ENCODE results near the gene SEC14L5.

The SEC14L5 gene

DNA sequence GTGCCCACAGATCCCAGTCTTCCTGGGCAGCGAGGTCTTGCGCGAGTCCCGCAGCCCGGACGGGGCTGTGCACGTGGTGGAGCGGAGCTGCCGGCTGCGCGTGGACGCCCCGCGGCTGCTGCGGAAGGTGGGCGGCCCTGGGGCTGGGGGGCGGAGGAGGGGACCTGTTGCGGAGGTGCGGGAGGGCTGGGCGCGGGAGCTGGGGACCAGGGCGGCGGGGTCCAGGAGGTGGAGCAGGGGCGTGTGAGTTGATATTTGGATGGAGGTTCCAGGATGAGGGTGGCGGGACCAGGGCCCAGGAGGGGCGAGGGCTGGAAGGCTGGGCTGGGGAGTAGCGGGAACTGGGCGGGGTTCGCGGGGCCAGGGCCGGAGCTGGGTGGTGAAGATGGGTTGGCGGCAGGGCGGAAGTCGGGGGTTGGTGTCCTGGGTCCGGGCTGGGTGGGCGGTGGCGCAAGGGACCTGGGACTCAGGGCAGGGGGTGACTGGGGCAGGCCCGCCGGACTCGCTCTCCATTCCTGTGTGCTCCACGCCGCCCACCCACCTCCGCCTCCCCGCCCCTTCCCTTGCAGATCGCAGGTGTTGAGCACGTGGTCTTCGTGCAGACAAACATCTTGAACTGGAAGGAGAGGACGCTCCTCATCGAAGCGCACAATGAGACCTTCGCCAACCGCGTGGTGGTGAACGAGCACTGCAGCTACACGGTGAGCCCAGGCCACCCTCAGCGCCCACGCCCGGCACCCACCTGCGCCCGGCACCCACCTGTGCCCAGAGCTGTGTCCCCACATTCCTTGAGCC is 29.6 kb downstream of the SEC14L5 start:
- DNase-seq: no peak

DNA sequence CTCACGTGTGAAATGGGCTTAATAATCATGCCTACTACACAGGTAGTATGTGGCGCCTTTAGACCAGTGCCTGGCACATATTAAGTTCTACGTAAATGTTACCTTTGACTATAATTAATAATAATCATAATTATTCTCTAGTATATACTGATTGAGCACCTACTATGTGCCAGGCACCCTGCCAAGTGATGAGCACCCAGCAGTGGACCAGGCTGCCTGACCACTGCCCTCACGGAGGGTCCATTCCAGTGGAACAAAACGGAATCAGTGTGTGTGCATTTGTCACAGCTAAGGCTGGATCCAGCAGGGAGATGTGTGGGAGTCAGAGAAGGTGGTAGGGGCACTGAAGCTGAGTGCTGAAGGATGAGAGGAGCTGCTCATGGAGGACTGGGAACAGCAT is 30.5 kb downstream of the SEC14L5 start:
- no peak for DNase-seq

DNA sequence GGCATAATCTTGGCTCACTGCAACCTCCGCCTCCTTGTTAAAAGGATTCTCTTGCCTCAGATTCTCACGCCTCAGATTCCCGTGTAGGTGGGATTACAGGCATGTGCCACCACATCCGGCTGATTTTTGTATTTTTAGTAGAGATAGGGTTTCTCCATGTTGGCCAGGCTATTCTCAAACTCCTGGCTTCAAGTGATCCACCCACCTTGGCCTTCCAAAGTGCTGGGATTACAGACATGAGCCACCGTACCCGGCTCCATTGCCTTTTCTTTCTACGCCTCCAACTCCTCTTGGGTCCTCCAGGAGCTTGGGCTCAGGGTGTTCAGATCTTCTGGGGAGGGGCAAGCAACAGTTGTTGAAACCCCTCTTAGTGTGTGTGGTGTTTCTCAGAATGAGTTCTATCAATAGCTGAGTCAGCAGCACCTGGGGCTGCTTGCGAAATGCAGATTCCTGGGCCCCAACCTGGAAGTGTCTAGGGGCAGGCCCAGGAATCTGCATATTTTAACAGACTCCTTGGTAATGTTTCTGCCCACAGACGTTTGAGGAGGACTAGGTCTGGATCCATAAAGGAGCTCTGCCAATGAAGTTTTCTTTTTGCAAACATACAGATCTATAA is 31.4 kb downstream of the SEC14L5 start:
- no peak for DNase-seq

DNA sequence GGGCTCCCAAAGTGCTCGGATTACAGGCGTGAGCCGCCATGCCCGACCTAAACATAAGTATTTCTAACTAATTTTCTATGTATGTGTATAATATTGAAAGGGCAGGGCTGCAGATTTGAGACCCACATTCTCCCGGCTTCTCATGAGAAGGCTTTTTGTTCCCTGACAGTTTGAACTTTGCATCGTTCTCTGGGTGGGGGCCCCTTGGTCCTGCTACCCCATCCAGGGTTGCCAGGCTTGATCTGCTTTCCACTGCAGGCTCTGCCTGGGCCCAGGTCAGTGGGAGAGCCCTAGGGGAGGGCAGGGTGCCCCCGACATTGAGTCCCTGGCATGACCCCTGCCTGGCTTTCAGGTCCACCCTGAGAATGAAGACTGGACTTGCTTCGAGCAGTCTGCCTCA is 32.3 kb downstream of the SEC14L5 start:
- no peak for DNase-seq

DNA sequence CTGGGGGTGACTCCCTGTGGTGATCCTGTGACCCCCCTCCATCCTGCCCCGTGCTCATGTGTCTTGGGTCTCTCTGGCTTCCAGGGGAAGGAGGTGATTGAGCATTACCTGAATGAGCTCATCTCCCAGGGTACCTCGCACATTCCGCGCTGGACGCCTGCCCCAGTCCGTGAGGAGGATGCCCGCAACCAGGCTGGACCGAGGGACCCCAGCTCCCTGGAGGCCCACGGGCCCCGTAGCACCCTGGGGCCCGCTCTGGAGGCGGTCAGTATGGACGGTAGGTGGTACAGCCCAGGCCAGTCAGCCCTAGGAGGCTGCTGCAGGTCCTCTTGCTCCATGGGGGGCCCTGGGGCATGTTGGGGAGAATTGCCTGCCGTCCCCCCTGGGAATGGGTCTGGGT is 33.6 kb downstream of the SEC14L5 start:
- no peak for DNase-seq

DNA sequence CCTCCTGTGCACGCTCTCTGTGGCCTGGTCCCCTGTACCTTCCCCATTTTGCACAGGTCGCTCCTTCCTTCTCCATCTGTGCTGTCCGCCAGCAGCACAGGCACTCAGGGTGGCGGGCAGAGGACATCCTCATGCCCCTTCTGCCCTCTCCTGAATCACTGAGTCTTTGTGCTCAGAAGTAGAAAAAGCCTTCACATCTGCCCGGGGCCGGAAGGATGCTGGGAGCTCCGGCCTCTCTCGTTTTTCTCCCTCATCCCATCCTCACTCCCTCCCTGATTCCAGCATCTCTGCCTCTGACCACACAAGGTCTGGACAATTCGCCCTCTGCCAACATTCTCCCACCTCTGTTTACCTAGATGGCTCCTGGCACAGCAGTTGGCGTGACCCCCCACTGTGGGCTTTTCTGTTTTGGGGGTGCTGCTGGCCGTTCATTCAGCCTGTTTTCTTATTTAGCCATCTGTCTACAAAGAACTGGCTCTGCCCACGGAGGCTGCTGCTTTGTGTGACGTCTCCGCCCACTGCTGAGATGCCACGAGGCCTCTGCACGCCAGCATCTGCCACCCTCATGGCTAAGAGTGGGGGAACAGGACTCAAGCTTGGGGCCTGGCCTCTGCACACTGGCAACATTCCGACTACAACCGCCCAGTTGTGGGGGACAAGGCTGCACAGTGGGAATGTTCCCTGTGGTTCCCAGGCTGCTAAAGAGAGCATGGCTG is 36.7 kb downstream of the SEC14L5 start:
- DNase-seq: no peak

DNA sequence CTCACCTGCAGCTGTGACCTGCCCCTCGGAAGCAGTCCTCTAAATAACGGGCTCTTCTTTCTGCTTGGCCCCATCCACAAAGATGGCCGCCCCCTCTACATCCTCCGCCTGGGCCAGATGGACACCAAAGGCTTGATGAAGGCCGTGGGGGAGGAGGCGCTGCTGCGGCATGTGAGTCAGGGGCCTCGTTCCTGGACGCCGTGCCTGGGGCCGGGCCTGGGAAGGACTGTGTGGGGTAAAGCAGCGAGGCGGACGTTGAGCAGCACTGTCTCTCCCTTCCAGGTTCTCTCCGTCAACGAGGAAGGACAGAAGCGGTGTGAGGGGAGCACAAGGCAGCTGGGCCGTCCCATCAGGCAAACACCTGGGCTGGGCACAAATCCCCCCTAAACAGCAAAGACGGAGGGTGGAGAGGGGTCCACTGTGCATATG is 42.5 kb downstream of the SEC14L5 start:
- DNase-seq: no peak

DNA sequence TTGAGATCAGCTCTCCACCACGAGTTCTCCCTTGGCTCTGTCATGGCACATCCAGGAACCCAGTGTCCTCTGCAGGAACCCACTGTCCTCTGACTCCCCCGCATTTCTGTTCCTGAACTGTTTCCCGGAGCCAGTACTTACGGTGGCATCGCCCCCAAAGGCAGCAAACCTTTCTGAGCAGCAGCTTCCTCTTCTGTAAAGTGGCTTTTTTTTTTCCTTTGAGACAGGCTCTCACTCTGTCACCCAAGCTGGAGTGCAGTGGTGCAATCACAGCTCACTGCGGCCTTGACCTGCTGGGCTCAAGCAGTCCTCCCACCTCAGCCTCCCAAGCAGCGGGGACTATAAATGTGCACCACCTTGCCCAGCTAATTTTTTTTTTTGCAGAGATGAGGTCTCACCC is 43.4 kb downstream of the SEC14L5 start:
- DNase-seq: no peak

DNA sequence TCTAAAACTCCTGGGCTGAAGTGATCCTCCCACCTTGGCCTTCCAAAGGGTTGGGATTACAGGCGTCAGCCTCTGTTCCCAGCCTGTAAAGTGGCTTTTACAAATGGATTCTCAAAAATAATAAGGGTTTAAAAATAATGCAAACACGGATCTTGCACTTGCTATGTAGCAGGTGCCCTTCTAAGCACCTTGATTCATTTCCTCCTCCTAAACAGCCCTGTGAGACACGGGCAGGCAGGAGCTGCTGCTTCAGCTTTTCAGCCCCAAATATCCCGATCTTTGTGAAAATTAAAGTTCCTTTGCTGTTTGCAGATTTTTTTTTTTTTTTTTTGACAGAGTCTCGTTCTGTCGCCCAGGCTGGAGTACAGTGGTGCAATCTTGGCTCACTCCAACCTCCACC is 43.9 kb downstream of the SEC14L5 start:
- DNase-seq: no peak

DNA sequence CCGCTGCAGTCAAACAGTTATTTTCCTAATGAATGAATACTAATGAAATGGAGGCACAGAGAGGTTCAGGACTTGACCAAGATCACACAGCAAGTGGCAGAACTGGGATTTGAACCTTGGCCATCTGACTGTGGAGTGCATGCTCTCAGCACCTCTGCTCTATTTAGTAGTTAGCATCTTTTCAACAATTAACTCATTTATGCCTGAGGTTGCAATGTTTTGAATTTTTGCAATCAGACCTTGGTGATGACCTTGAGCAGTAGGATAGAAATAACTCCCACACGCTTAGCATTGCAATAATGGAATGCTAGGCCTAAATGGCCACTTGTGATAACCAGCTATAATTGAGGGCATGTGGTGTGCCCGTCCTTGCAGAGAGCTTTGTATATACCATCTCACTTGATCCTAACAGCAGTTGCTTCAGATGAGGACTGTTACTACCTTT is 44.6 kb downstream of the SEC14L5 start:
- DNase-seq: no peak

DNA sequence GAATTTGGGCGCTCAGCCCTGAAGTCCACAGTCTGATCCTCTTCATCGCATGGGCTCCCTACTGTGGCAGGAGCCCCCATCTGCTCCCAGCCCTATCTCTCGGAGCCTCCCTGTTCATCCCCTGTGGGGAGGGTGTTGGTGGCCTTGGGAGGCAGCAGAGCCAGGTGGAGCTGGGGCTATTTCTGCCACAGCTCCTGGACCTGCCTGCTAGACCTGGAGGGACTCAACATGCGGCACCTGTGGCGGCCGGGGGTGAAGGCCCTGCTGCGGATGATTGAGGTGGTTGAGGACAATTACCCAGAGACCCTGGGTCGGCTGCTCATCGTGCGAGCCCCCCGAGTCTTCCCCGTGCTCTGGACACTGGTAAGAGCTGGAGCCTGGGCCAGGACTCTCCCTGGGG is 45.1 kb downstream of the SEC14L5 start:
- no peak for DNase-seq

DNA sequence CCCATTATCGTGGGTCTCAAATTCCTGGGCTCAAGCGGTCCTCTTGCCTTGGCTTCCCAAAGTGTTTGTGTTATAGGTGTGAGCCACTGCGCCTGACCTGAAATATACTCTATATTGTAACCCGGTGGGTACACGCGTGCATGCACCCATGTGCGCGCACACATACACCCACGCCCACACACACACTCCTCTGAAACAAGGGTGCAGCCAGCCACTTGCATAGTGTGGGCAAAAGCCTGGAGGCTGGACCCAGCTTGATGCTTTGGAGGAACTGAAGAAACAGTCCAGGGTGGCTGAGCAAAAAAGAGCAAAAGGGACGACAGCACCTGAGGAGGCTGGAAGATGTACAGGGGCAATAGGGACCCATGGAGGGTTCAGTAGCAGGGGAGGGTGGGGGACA is 45.7 kb downstream of the SEC14L5 start:
- DNase-seq: no peak

DNA sequence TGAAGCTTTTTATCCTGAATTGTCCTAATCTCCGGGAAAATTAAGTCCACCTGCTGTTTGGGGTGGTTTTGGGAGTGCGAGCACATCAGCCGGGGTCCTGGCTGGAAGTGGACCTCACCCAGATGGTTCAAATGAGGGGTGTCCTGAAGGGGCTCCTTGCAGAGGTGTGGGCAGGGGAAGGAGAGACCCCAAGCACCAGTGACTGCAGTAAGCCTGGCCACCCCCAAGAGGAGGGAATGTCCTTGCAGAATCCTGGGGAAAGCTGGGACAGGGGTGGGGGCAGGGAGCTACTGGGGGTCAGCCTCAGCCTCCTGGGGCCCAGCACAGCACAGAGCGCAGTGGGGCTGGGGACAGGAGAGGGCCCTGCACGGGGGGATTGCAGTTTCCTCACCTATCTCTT is 46.2 kb downstream of the SEC14L5 start:
- no peak for DNase-seq

DNA sequence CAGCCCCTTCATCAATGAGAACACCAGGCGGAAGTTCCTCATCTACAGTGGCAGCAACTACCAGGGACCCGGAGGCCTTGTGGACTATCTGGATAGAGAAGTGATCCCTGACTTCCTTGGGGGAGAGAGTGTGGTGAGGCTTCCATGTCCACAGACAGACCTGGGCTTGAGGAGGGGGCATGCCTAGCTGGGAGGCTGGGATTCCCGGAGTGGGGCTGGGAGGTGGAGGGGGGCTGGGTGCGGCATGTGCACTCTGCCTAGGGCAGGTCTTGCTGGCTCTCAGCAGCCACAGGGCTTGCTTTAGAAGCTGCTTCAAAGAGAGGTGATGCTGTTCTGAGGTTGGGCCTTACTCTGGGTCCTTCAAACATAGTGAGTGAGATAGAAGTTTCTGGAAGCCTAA is 47.8 kb downstream of the SEC14L5 start:
- DNase-seq: no peak

DNA sequence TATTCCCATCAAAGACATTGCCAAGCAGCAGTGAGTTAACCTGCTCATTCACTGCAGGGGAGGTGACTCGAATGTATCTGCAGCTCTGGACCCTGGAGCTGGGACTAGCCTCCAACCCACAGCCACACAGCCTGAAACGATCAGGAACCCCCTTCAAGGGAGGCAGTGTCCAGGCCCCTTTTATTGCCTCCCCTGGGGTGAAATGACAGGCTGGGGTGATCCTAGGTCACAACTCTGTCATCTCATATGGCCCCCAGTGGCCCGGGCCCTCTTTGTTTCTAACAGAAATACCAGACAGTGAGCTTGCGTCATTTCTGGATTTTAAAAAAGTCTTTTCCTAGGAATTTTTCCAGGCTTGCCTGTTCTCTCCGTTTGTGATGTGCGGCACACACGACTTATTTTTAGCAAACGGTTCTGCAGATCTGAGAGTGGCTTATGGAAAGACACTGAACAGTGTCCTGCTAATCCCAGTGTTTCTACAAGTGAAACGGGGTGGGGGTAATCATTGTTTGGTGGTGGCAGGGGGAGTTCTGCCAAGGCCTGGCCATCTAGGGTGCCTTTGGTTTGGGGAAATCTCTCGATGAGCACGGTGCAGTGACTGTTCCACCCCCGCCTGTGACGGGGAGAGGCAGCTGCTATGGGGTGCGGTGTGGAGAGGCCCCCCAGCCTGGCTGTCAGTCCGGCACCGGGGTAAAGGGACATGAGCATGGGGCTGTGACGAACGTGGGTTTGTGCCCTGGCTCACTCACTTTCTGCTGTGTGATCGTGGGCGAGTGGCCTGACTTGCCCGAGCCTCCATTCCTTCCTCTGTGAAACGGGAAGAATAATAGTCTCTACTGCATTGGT is 48.4 kb downstream of the SEC14L5 start:
- no peak for DNase-seq

DNA sequence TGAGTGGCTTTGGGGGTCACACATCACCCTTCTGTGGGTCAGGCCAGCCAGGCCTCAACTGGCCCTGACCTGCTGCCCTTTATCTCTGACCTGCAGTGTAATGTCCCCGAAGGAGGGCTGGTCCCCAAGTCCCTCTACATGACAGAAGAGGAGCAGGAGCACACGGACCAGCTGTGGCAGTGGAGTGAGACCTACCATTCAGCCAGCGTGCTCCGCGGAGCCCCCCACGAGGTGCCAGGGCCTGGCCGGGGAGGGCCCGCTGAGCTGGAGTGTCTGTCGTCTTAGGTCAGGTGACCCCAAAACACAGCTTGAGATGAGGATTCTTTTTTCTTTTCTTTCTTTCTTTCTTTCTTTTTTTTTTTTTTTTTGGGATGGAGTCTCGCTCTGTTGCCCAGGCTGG is 49.1 kb downstream of the SEC14L5 start:
- no peak for DNase-seq

DNA sequence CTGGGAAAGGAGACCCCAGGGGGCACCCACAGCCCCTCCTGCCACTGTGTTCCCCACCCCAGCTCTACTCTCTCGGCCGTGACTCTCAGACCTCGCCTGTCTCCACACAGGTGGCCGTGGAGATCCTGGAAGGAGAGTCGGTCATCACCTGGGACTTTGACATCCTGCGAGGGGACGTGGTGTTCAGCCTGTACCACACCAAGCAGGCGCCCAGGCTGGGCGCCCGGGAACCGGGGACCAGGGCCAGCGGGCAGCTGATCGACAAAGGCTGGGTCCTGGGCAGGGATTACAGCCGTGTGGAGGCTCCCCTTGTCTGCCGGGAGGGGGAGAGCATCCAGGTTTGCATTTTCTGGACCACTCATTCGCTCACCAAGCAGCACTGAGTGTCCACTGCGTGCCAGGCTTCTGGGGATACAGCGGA is 50.2 kb downstream of the SEC14L5 start:
- DNase-seq: no peak

DNA sequence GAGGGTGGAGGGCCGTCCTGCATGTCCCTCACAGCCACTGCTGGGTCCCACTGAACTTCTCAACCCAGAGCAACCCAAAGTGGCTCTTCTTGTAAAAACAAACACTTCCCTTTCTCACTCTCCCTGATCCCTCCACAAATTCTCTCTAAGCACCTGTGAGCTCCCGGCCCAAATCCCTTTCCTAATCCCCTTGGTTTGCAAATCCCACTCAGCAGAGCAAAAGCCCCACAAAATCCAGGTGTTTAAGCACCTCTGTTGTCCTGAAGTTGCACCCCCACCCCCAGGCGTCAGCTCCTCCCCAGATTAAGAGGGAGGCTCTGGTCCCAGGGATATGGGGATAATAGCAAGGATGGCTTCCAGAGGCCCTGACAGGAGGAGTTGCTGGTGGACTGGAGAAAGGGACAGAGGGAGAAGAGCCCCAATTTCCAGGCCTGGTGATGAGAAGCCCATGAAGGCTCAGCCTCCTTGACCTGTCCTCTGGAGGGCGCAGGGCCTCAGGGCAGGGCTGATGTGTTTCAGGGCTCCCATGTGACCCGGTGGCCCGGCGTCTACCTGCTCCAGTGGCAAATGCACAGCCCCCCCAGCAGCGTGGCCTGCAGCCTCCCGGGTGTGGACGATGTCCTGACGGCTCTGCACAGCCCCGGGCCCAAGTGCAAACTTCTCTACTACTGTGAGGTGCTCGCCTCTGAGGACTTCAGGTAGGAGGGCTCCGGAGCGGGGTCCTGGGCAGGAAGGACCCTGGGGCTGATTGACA is 52.6 kb downstream of the SEC14L5 start:
- DNase-seq: no peak

DNA sequence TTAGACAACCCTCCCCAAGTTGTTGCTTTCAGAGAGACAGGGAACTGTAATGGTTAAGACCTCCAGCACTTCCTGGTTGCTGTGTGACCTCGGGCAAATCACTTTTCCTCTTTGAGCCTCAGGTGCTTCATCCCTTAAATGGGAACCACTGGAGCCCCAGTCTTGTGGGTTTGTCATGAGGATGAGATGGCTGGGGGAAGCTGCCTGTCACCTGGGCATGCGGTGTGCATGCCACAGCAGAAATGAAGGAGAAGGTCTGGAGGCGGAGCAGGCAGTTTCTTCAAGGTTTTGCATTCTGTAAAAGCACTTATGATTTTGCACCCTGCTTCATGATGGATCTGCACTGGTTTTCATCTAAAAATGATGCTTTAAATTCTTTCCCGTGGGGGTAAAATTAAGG is 53.5 kb downstream of the SEC14L5 start:
- DNase-seq: no peak

DNA sequence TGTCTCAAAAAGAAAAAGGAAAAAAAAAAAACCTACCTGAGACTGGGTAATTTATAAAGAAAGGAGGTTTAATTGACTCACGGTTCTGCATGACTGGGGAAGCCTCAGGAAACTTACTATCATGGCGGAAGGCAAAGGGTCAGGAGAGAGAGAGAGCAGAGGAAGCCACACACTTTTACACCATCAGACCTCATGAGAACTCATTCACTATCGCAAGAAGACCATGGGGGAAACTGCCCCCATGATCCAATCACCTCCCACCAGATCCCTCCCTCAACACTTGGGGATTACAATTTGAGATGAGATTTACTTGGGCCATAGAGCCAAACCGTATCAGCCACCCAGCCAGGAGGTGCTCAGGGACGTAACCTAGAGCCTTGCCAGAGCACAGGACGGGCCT is 54.8 kb downstream of the SEC14L5 start:
- no peak for DNase-seq

DNA sequence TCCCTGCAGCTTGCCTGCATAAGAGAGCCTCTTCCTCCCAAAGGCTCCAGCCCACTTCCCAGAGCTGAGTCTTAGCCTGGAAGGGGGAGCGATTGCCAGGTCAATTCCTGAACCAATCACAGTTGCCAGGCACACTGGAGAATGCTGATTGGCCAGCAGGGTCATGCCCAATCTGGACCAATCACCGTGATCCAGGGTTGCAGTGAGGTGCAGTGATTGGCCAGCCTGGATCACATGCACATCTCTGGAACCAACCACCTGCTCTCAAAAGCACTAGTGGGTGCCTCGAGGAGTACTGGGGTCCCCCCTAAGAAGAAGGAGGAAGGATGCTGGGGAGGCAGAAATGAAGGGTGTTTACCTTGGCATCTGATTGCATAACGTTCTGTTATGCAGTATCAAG is 57.2 kb downstream of the SEC14L5 start:
- DNase-seq: no peak

DNA sequence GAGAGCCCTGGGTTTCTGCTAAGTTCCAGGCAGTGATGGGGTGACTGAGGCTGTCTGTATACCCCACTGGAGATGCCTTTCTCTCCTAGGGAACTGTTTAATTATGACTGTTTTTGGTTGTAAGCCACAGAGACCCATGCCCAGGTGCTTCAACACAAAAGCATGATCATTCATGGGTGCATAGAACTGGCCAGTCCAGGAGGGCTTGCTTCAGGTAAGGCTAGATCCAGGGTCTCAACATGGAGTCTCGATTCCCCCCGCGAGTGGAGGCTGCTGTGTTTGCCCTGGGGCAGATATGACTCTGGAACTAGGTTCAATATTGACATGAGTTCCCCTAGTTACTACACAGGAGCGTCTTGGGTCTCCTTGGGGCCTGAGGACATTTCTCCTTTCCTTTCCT is 57.8 kb downstream of the SEC14L5 start:
- no peak for DNase-seq

All from activated CD8-positive, alpha-beta memory T cell treated with anti-CD3 and anti-CD28 coated beads for 24 hours (primary cell).